GM12874 (cell line): ENCODE measurements around the gene BABAM2.

Experiments
- CTCF ChIP-seq: IDR thresholded peaks from 2 replicates; pipeline ENCODE4 v1.5.1; 2011; ENCODE audit warnings: low read depth, mild to moderate bottlenecking, control low read depth, low read length, moderate library complexity; ENCODE audit not compliant: insufficient read depth

BABAM2 gene

GRCh38 chr2:27854229-27854862 lies 36.2 kb upstream of the BABAM2 start:
- no peak for TF ChIP-seq CTCF

- TF ChIP-seq CTCF: no peak
Measured at GRCh38 chr2:27855476-27855875, 35.1 kb upstream of the BABAM2 start.

- TF ChIP-seq CTCF: no peak
Measured at GRCh38 chr2:27856386-27856785, 34.1 kb upstream of the BABAM2 start.

GRCh38 chr2:27856956-27857355 lies 33.6 kb upstream of the BABAM2 start:
- no peak for TF ChIP-seq CTCF

GRCh38 chr2:27857417-27858172 lies 32.9 kb upstream of the BABAM2 start:
- no peak for TF ChIP-seq CTCF

GRCh38 chr2:27860111-27860510 lies 30.4 kb upstream of the BABAM2 start:
- TF ChIP-seq CTCF: no peak

GRCh38 chr2:27863146-27863545 lies 27.4 kb upstream of the BABAM2 start:
- TF ChIP-seq CTCF: no peak
